Natural killer cell (primary cell): ENCODE measurements around the gene LMO3. TPM values are rescaled to one million over a fixed set of nuclear protein-coding genes. Genes with fewer than 3 reads are reported as not detected.

Source experiments
- ATAC-seq, 3 donors: fragments of 150-1000 bp in 2 of 3; fragments of 200-7000 bp in 1 of 3; cut with Tn5 transposase; 1 replicate in 1 of 3; 2 replicates in 2 of 3; pipeline ENCODE4 v1.10.0; 2021; ENCODE audit warnings: mild to moderate bottlenecking in 2 of 3, moderate library complexity in 2 of 3
- DNase-seq, 2 donors: peaks; one replicate each; pipeline versions ENCODE4 v3.0.0 to v3.0.0-alpha.2; 2013 to 2021; ENCODE audit warnings: mixed read lengths in 1 of 2
- H3K27ac ChIP-seq: one replicate; pipeline ENCODE4 v1.5.1; 2013; ENCODE audit warnings: mild to moderate bottlenecking, low read length
- H3K27me3 ChIP-seq: one replicate; pipeline ENCODE4 v1.6.1; 2013; ENCODE audit warnings: low read length; ENCODE audit not compliant: control insufficient read depth, insufficient read depth
- H3K36me3 ChIP-seq: one replicate; pipeline ENCODE4 v1.6.1; 2013; ENCODE audit warnings: low read length; ENCODE audit not compliant: control insufficient read depth, insufficient read depth
- H3K4me1 ChIP-seq: one replicate; pipeline ENCODE4 v1.6.1; 2013; ENCODE audit warnings: low read length; ENCODE audit not compliant: control insufficient read depth, insufficient read depth
- H3K4me3 ChIP-seq: one replicate; pipeline ENCODE4 v1.5.1; 2013; ENCODE audit warnings: low read length
- H3K9me3 ChIP-seq: one replicate; pipeline ENCODE4 v1.6.1; 2013; ENCODE audit warnings: low read length; ENCODE audit not compliant: control insufficient read depth, insufficient read depth
- H3K27ac Mint-ChIP-seq, 2 donors: one replicate each; pipeline ENCODE4 v1.8.0; 2022; ENCODE audit warnings: mild to moderate bottlenecking in 2 of 2, mixed read lengths in 2 of 2, moderate library complexity in 1 of 2
- H3K27me3 Mint-ChIP-seq, 2 donors: one replicate each; pipeline ENCODE4 v1.8.0; 2022; ENCODE audit warnings: low read depth in 2 of 2, mixed read lengths in 2 of 2
- H3K36me3 Mint-ChIP-seq: one replicate; pipeline ENCODE4 v1.8.0; 2022; ENCODE audit warnings: mixed read lengths
- H3K4me1 Mint-ChIP-seq, 2 donors: one replicate each; pipeline ENCODE4 v1.8.0; 2022; ENCODE audit warnings: mixed read lengths in 2 of 2
- H3K4me3 Mint-ChIP-seq: one replicate; pipeline ENCODE4 v1.8.0; 2022; ENCODE audit warnings: mild to moderate bottlenecking, moderate library complexity, mixed read lengths
- H3K9me3 Mint-ChIP-seq, 2 donors: one replicate each; pipeline ENCODE4 v1.8.0; 2022; ENCODE audit warnings: mixed read lengths in 2 of 2
- CTCF ChIP-seq: fragments of 200-600 bp; IDR thresholded peaks from one replicate; pipeline ENCODE4 v1.8.0; 2022; ENCODE audit warnings: antibody characterized with exemption
- WGBS: methylation state at CpG from one replicate; pipeline ENCODE4 v1.1.7; 2013; ENCODE audit warnings: missing lambda C conversion rate; ENCODE audit not compliant: insufficient coverage; 5-methylcytosine and 5-hydroxymethylcytosine counted together
- intact Hi-C: fragments of 100-400 bp; cut with micrococcal nuclease; formaldehyde crosslinking; loops from one replicate; pipeline ENCODE4 v1.14.2; 2022
- total RNA-seq, 4 donors: library from RNA; stranded (reverse); fragments of 120-200 nt in 1 of 4; gene quantifications; one replicate each; pipeline versions ENCODE4 v1.2.3 to v1.2.4, GENCODE V29; 2013 to 2022

The LMO3 gene
- total RNA-seq, 3 donors from 2014 or later (not counting 1 experiment from before 2014, with no cell fraction given), result not detected

- no peak overlapping the region for H3K27ac Mint-ChIP-seq
- H3K4me3 ChIP-seq, result no peak overlapping the region
- no peak for TF ChIP-seq CTCF
- no peak overlapping the region for H3K4me3 Mint-ChIP-seq
- no peak for DNase-seq
- no peaks in the 10 kb centered on the region for H3K4me1 ChIP-seq
- 23% methylated on average over 7 of the region's 7 CpGs for WGBS
- H3K9me3 Mint-ChIP-seq, result peaks cover 4 to 8% of the 10 kb centered on the region in 2 donors
- intact Hi-C loops, result no loop called here
- H3K27ac ChIP-seq, result no peak overlapping the region
- H3K36me3 Mint-ChIP-seq, result peaks cover 13% of the 10 kb centered on the region
- H3K9me3 ChIP-seq, result peaks cover 5% of the 10 kb centered on the region
- peaks cover 11% of the 10 kb centered on the region for H3K27me3 ChIP-seq
- ATAC-seq, result no peak
- H3K27me3 Mint-ChIP-seq, result peaks cover 17 to 24% of the 10 kb centered on the region in 2 donors
- no peaks in the 10 kb centered on the region for H3K36me3 ChIP-seq
- no peaks in the 10 kb centered on the region for H3K4me1 Mint-ChIP-seq
These were observed 4.1 kb upstream of the LMO3 start for GRCh38 chr12:16610001-16610585.

GRCh38 chr12:16608946-16609539, 3.1 kb upstream of the LMO3 start:
- no peak overlapping the region for H3K27ac Mint-ChIP-seq
- H3K36me3 Mint-ChIP-seq, result peaks cover 13% of the 10 kb centered on the region
- Histone ChIP-seq H3K36me3 (no peaks in the 10 kb centered on the region), H3K4me3 (no peak overlapping the region), H3K27ac (no peak overlapping the region), H3K9me3 (peaks cover 5% of the 10 kb centered on the region), H3K27me3 (peaks cover 11% of the 10 kb centered on the region), H3K4me1 (no peaks in the 10 kb centered on the region)
- peaks cover 4 to 8% of the 10 kb centered on the region in 2 donors for H3K9me3 Mint-ChIP-seq
- 12% methylated on average over 8 of the region's 9 CpGs for whole genome bisulfite sequencing
- no peak overlapping the region for H3K4me3 Mint-ChIP-seq
- no peak for TF ChIP-seq CTCF
- ATAC-seq (no peak), DNase-seq (no peak)
- H3K27me3 Mint-ChIP-seq, result peaks cover 17 to 24% of the 10 kb centered on the region in 2 donors
- intact Hi-C loops, result no loop called here
- H3K4me1 Mint-ChIP-seq, result no peaks in the 10 kb centered on the region

- H3K36me3 Mint-ChIP-seq, result peaks cover 13% of the 10 kb centered on the region
- peaks cover 5% of the 10 kb centered on the region for H3K9me3 ChIP-seq
- DNase-seq (no peak), ATAC-seq (no peak)
- no peaks in the 10 kb centered on the region for H3K36me3 ChIP-seq
- H3K9me3 Mint-ChIP-seq, result peaks cover 4 to 13% of the 10 kb centered on the region in 2 donors
- H3K27me3 ChIP-seq, result peaks cover 11% of the 10 kb centered on the region
- H3K27me3 Mint-ChIP-seq, result peaks cover 17 to 24% of the 10 kb centered on the region in 2 donors
- intact Hi-C loops, result no loop called here
- H3K27ac Mint-ChIP-seq, result no peak overlapping the region
- no peak overlapping the region for H3K27ac ChIP-seq
- H3K4me3 ChIP-seq, result no peak overlapping the region
- WGBS, result 56% methylated on average over 8 of the region's 11 CpGs
- H3K4me1 Mint-ChIP-seq, result no peaks in the 10 kb centered on the region
- no peaks in the 10 kb centered on the region for H3K4me1 ChIP-seq
- no peak overlapping the region for H3K4me3 Mint-ChIP-seq
- TF ChIP-seq CTCF, result no peak
These were observed 2.2 kb upstream of the LMO3 start for GRCh38 chr12:16607906-16608775.
